ENCODE data around the gene ARFRP1. TPM values are rescaled to one million over a fixed set of nuclear protein-coding genes. Genes with fewer than 3 reads are reported as not detected.

Gene ARFRP1
- total RNA-seq, 2 experiments from 2014 or later = 53.3 to 82.1 TPM

DNA sequence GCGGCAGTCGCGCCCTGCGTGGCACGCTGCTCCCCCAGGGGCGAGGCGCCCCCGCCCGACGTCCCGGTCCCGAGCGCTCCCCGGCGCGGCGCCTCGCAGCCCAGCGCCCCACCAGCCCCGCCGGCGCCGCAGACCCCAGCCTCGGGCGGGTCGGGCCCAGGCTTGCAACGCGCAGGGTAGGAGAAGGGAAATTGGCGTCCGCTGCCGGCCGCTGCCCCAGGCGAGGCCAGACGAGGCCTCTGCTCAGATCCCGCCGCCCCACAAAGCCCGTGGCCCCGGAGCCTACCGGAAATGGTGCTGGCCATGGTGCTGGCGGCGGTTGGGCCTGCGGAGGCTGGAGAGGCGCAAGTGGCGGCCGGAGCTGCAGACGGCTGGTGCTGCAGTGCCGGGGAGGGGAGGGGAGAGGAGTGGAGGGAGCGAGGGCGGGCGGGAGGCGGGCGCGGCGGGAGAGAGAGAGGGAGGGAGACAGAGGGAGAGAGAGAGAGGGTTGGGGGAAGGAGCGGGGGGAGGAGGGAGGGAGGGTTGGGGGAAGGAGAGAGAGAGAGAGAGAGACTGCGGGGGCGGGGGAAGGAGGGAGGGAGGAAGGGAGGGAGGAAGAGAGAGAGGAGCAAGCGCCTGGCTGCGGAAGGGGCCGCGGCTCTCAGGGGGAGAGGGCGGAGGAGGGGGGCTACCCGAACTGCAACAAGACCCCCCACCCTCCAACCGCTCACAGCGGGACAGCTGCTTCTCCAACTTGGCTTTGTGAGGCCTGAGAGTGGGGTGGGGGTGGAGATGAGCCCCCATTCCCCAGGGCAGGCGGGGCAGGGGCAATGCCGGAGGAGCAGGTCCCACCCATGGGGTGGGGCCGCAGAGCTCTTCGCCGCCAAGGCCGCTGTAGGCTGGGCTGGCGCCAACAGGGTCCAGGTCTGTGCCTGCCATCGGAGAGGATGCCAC, 54.5 kb downstream of the ARFRP1 start, which contains the start of gene STMN3:
TSS of gene STMN3 (minus strand) at position 384 of the 933 bp plus-strand sequence. CDS start at position 305, 79 bp downstream.
- Histone ChIP-seq H3K4me3 (ENCODE audit: low read depth, low read length, poor library complexity, severe bottlenecking) (no peak within 1 kb of the TSS), H2AFZ (ENCODE audit: low read length) (no peak within 1 kb of the TSS), H3K4me2 (ENCODE audit: low read length) (peak within 1 kb of the TSS; percentile 48; the same call in 1 of the 2 replicates), H4K20me1 (ENCODE audit: insufficient read depth, low read length) (no peaks in the 10 kb centered on the region), H3K4me1 (ENCODE audit: insufficient read depth, low read length, poor library complexity, severe bottlenecking) (peaks cover 14% of the 10 kb centered on the region), H3K36me3 (ENCODE audit: insufficient read depth, low read length) (no peaks in the 10 kb centered on the region), H3K27ac (ENCODE audit: low read depth, low read length, poor library complexity, severe bottlenecking) (no peak within 1 kb of the TSS), H3K9me2 (ENCODE audit: insufficient read depth, low read length) (no peaks in the 10 kb centered on the region), H3K9me3 (ENCODE audit: low read length) (no peaks in the 10 kb centered on the region), H3K79me2 (ENCODE audit: insufficient read depth, low read depth, low read length) (no peaks in the 10 kb centered on the region)
- DNase-seq (ENCODE audit: low spot score) = peak; percentile 42
- CTCF ChIA-PET (ENCODE audit: unreplicated experiment) = no interaction called here
- intact Hi-C loops (cut with micrococcal nuclease; ENCODE audit: unreplicated experiment) = no loop called here
- BruUV-seq (replicated peaks) = no TSS peak
- TF ChIP-seq, protein P1, sequence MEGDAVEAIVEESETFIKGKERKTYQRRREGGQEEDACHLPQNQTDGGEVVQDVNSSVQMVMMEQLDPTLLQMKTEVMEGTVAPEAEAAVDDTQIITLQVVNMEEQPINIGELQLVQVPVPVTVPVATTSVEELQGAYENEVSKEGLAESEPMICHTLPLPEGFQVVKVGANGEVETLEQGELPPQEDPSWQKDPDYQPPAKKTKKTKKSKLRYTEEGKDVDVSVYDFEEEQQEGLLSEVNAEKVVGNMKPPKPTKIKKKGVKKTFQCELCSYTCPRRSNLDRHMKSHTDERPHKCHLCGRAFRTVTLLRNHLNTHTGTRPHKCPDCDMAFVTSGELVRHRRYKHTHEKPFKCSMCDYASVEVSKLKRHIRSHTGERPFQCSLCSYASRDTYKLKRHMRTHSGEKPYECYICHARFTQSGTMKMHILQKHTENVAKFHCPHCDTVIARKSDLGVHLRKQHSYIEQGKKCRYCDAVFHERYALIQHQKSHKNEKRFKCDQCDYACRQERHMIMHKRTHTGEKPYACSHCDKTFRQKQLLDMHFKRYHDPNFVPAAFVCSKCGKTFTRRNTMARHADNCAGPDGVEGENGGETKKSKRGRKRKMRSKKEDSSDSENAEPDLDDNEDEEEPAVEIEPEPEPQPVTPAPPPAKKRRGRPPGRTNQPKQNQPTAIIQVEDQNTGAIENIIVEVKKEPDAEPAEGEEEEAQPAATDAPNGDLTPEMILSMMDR (conservative IDR thresholded peaks at IDR 0.05; ENCODE audit: low read length) = no peak
- TF ChIP-seq EZH2phosphoT487 (IDR thresholded peaks at IDR 0.05; ENCODE audit: borderline replicate concordance, low read depth, low read length) = no peak
- POLR2A ChIA-PET = interaction anchor here (0.6 kb wide), 1 partner anchor 11 kb away, joined by 3 read pairs; no protein-coding TSS in a partner anchor

GRCh38 chr20:63652192-63652980, 55.4 kb downstream of the ARFRP1 start:
- 0 out of 2 replicates have a peak, but pooled peaks have one; percentile 65 for TF ChIP-seq EZH2phosphoT487 (IDR thresholded peaks at IDR 0.05; ENCODE audit: borderline replicate concordance, low read depth, low read length)
- TF ChIP-seq, protein P1 (conservative IDR thresholded peaks at IDR 0.05; ENCODE audit: low read length) = no peak
- H3K9me3 ChIP-seq (ENCODE audit: low read length) = no peaks in the 10 kb centered on the region
- no peak overlapping the region for H2AFZ ChIP-seq (ENCODE audit: low read length)
- H3K27ac ChIP-seq (ENCODE audit: low read depth, low read length, poor library complexity, severe bottlenecking) = no peak overlapping the region
- H4K20me1 ChIP-seq (ENCODE audit: insufficient read depth, low read length) = no peaks in the 10 kb centered on the region
- ChIA-PET POLR2A (no interaction called here), CTCF (ENCODE audit: unreplicated experiment) (no interaction called here)
- BruUV-seq (replicated peaks) = no TSS peak
- H3K79me2 ChIP-seq (ENCODE audit: insufficient read depth, low read depth, low read length) = no peaks in the 10 kb centered on the region
- no peak for DNase-seq (ENCODE audit: low spot score)
- H3K36me3 ChIP-seq (ENCODE audit: insufficient read depth, low read length) = no peaks in the 10 kb centered on the region
- H3K4me1 ChIP-seq (ENCODE audit: insufficient read depth, low read length, poor library complexity, severe bottlenecking) = peaks cover 7% of the 10 kb centered on the region
- peak overlapping the region; percentile 36; the same call in 1 of the 2 replicates for H3K4me2 ChIP-seq (ENCODE audit: low read length)
- no peaks in the 10 kb centered on the region for H3K9me2 ChIP-seq (ENCODE audit: insufficient read depth, low read length)
- intact Hi-C loops (cut with micrococcal nuclease; ENCODE audit: unreplicated experiment) = no loop called here
- H3K4me3 ChIP-seq (ENCODE audit: low read depth, low read length, poor library complexity, severe bottlenecking) = no peak overlapping the region
